Duodenal mucosa (tissue), 2 donors: ENCODE results near the gene TMEM243.

Experiments
- H3K27ac ChIP-seq: one replicate; pipeline ENCODE4 v1.7.0; 2013; ENCODE audit warnings: low read depth, low read length
- H3K27me3 ChIP-seq, 2 donors: one replicate each; pipeline ENCODE4 v1.7.0; 2013; ENCODE audit warnings: low read length in 2 of 2, control low read depth in 1 of 2; ENCODE audit not compliant: insufficient read depth in 2 of 2, control insufficient read depth in 1 of 2
- H3K36me3 ChIP-seq, 2 donors: one replicate each; pipeline ENCODE4 v1.7.0; 2013; ENCODE audit warnings: low read length in 2 of 2, control low read depth in 1 of 2; ENCODE audit not compliant: insufficient read depth in 2 of 2, control insufficient read depth in 1 of 2
- H3K4me1 ChIP-seq, 2 donors: one replicate each; pipeline ENCODE4 v1.7.0; 2013; ENCODE audit warnings: low read length in 2 of 2, control low read depth in 1 of 2; ENCODE audit not compliant: insufficient read depth in 2 of 2, control insufficient read depth in 1 of 2
- H3K4me3 ChIP-seq, 2 donors: one replicate each; pipeline ENCODE4 v1.7.0; 2013; ENCODE audit warnings: low read length in 2 of 2, low read depth in 1 of 2
- H3K9ac ChIP-seq, 2 donors: one replicate each; pipeline ENCODE4 v1.7.0; 2013; ENCODE audit warnings: low read length in 2 of 2, low read depth in 1 of 2
- H3K9me3 ChIP-seq, 2 donors: one replicate each; pipeline ENCODE4 v1.7.0; 2013; ENCODE audit warnings: low read length in 2 of 2, control low read depth in 1 of 2; ENCODE audit not compliant: control insufficient read depth in 1 of 2

TMEM243 gene

DNA sequence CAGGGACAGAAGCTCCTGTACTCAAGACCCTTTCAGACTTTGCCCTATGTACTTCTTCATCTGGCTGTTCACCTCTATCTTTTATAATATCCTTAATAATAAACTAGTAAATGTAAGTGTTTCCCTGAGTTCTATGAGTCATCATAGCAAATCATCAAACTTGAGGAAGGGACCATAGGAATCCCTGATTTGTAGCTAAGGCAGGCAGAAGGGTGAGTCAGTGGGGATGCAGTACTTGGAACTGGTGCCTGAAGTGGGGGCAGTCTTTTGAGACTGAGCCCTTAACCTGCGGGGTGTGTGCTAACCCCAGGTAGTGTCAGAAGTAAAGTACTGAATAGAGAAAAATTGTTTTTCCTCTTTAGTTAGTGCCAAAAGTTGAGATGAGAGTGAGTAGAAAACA lies 6.2 kb upstream of the TMEM243 start:
- H3K36me3 ChIP-seq, result no peaks in the 10 kb centered on the region
- H3K4me1 ChIP-seq, result peaks cover 6 to 7% of the 10 kb centered on the region in 2 donors
- H3K27me3 ChIP-seq, result peaks cover 0 to 5% of the 10 kb centered on the region in 2 donors
- H3K9ac ChIP-seq, result no peak overlapping the region
- H3K27ac ChIP-seq, result no peak overlapping the region
- H3K4me3 ChIP-seq, result no peak overlapping the region
- H3K9me3 ChIP-seq, result no peaks in the 10 kb centered on the region

DNA sequence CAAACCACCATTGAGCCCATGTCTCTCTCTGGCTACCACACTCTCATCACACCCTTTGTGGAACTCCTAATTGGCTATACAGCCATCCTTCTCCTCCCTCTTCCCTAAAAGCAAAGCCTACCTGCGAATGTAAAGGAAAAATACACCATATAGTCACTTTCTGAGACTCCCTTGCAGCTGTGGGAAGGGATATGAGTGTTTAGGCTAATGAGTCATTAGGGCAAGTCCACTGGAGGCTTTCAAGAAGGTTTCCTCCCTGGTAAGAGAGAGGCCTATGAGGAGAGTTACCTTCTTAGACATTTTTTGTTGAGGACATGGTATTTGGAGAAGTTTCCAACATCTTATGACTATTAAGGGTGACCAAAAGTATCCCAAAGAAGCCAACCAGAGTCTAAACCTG lies 4.1 kb upstream of the TMEM243 start:
- Histone ChIP-seq H3K4me1 (peaks cover 8 to 9% of the 10 kb centered on the region in 2 donors), H3K9me3 (no peaks in the 10 kb centered on the region), H3K4me3 (no peak overlapping the region), H3K27ac (no peak overlapping the region), H3K36me3 (no peaks in the 10 kb centered on the region), H3K9ac (no peak overlapping the region), H3K27me3 (peaks cover 0 to 5% of the 10 kb centered on the region in 2 donors)

DNA sequence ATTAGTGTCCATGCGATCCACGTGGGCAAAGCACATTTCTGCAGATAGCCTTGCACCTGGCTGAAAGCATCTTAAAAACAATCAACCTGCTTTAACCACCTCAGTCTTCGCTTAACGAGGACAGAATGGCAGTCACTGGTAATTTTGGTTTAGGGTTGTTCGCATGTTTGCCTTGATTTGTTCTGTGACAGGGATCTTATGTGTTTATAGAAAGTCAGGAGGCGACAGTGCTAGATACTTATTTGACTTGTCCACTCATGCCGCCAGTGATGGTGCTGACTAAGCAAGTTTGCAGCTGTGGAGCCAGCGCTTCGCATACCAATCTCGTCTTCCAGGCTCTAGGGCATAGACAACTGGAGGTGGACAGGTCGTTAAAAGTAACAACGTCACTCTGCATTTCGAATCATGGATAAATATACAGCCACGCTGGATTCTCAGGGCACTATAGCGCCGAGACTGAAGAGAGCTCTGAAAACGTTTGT lies 1.2 kb upstream of the TMEM243 start:
- peaks cover 21 to 29% of the 10 kb centered on the region in 2 donors for H3K4me1 ChIP-seq
- H3K9me3 ChIP-seq, result no peaks in the 10 kb centered on the region
- H3K9ac ChIP-seq, result peak overlapping the region; percentile 72 to 93
- peaks cover 0 to 3% of the 10 kb centered on the region in 2 donors for H3K36me3 ChIP-seq
- no peak overlapping the region for H3K27ac ChIP-seq
- H3K4me3 ChIP-seq, result peak overlapping the region; percentile 86 to 97
- peaks cover 0 to 5% of the 10 kb centered on the region in 2 donors for H3K27me3 ChIP-seq

DNA sequence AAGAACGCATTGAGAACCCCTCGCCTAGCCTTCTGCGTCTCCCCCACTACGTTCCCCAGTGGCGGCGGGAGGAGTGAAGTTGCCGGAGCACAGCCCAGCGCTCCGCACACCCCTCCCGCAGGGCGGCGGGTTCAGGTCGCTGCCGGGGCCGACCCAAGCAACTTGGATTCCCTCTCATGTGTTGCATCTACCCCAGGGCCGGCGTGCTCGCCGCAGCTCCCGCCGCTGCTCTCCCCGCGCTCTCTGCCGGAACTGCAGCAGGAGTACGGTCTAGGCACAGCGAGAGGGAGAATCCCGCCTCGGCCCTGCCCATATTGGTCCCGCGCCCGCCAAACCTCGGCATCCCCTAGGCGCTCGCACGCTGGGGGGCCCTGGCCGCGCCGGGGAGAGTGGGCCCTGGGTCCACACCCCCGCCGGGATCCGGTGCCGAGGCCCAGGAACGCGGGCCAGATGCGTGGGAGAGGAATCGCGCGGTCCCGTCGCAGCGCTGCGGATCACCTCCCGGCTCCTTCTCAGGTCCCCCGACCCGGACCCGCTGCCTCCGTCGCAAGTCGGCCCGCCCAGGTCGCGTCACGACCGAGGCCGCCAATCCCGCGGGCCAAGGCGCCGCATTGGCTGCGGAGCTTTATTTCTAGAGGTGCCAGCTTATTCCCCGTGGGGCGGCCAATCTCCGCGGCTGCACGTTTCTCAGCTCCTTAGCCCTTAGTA lies 648 bp upstream of the TMEM243 start:
- Histone ChIP-seq H3K9ac (peak overlapping the region; percentile 72 to 93), H3K9me3 (no peaks in the 10 kb centered on the region), H3K4me1 (peaks cover 21 to 29% of the 10 kb centered on the region in 2 donors), H3K27ac (peak overlapping the region; percentile 78), H3K4me3 (peak overlapping the region; percentile 86 to 97), H3K27me3 (peaks cover 0 to 5% of the 10 kb centered on the region in 2 donors), H3K36me3 (peaks cover 0 to 3% of the 10 kb centered on the region in 2 donors)

DNA sequence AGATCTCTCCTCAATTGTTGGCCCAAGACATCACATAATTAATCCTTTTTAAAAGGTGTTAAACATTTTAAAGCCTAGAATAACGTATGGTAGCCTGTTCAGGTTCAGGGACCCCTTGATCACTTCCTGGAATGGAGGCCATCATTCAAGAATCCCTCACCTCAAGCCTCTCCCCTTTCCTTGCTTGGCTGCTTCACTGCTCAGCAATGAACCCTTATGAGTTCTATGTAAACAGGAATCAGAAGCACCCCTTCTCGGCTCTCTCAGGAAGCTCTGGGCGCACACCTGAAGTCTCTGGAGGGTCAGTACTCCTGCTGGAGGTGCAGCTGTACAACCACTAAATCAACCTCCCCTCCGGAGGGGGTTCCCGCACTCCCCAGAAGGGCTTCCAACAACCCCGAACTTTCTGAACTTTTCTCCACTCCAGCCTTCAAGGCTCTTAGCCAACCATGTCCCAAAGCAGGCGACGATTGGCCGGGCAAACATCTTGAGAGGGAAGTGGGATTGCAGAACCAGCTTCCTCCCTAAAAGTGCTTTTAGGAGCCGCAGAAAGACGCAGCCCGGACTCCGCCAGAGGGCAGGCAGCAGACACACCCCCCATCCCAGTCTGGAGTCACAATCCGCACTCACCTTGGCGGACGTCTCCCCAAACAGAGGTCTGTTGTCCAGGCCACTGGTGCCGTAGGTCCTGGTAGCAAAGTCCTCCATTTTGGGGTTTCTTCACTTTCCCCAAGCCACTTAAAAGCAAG lies 562 bp downstream of the TMEM243 start:
- H3K4me1 ChIP-seq, result peaks cover 28 to 35% of the 10 kb centered on the region in 2 donors
- H3K27me3 ChIP-seq, result peaks cover 0 to 5% of the 10 kb centered on the region in 2 donors
- H3K9ac ChIP-seq, result peak overlapping the region; percentile 72 to 93
- peak overlapping the region; percentile 81 for H3K27ac ChIP-seq
- no peaks in the 10 kb centered on the region for H3K9me3 ChIP-seq
- H3K4me3 ChIP-seq, result peak overlapping the region; percentile 86 to 97
- H3K36me3 ChIP-seq, result peaks cover 0 to 3% of the 10 kb centered on the region in 2 donors

DNA sequence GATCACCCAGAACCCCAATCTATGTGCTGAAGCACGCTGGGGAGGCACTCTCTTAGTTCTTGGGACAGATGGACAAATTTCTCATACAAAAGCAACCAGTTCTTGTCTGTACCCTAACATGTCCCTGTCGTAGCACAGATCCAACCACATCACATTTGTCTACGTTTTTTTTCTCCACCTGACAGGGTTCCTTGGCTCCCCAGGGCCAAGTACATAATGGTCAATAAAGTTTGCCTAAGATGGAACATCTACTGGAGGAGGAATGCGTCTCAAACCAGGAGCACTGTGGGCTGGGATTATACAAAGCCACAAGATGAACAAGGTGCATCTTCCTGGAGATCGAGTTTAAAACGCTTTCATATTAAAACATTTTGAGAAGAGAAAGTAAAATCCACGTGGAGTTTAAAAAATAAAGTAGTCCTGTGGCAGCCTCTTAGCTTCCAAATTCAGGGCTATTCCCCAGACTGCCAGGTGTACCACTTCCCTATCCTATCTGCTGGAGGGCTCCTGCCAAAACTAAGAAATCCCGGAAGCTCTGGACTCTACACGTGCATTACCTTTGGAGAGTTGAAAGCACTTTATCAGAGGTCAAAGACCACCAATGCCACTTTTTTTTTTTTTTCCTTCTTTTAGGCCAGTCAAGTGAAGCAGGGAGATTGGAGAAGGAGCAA lies 1.4 kb downstream of the TMEM243 start:
- peak overlapping the region; percentile 86 to 97 for H3K4me3 ChIP-seq
- peak overlapping the region; percentile 72 to 93 for H3K9ac ChIP-seq
- H3K9me3 ChIP-seq, result no peaks in the 10 kb centered on the region
- peaks cover 0 to 3% of the 10 kb centered on the region in 2 donors for H3K36me3 ChIP-seq
- H3K27ac ChIP-seq, result no peak overlapping the region
- peaks cover 0 to 5% of the 10 kb centered on the region in 2 donors for H3K27me3 ChIP-seq
- peaks cover 32 to 42% of the 10 kb centered on the region in 2 donors for H3K4me1 ChIP-seq

DNA sequence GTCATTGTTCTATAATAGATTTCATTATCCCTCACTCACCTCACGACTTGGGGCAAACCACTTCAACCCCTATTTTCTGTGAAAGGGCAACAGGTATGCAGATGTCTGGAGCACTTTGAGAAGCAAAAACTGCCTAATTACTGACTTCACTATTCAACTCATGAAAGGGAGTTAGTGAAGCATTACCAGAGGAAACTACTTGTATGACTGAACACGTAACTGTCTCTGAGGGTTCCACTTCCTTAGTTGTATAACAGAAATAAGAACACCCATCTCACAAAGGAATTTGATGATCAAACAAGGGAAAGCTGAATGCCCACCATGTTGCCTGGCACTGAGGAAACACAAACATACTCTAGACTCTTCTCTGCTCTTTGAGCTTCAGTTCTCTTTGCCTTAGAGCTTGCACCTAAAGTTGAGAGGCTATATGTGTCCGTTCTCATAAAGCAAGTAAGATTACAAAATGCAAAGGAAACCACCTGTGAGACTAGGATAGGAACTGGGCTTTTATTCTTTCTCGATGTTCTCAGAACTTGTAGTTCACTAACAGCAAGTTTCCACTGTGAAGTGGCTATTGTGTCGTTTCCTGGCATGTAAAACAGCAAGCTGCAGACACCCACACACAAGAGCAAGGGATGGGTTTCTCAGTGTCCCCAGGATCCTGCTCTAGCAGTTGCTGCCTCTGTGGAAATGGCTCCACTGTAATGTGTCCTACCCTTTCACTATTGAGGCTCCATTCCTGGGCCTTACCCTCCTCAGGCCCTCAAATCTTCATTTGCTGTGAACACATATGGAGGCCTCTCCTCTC lies 2.6 kb downstream of the TMEM243 start:
- H3K4me1 ChIP-seq, result peaks cover 38 to 53% of the 10 kb centered on the region in 2 donors
- peaks cover 0 to 3% of the 10 kb centered on the region in 2 donors for H3K36me3 ChIP-seq
- H3K4me3 ChIP-seq, result peak overlapping the region; percentile 40 to 86
- H3K27ac ChIP-seq, result peak overlapping the region; percentile 39
- no peak overlapping the region for H3K9ac ChIP-seq
- no peaks in the 10 kb centered on the region for H3K27me3 ChIP-seq
- H3K9me3 ChIP-seq, result no peaks in the 10 kb centered on the region

DNA sequence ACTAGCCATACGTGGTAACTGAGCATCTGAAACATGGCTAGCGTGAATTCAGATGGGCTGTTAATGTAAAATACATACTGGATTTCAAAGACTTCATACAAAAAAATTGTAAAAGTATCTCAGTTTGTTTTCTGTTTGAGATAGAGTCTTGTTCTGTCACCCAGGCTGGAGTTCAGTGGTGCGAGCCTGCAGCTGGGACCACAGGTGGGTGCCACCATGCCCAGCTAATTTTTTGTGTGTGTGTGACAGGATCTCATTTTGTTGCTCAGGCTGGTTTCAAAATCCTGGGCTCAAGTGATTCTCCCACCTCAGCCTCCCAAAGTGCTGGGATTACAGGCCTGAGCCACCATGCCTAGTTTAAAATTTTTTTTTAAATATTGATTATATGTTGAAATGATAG lies 4.5 kb downstream of the TMEM243 start:
- Histone ChIP-seq H3K27ac (no peak overlapping the region), H3K36me3 (peaks cover 0 to 7% of the 10 kb centered on the region in 2 donors), H3K9ac (no peak overlapping the region), H3K27me3 (no peaks in the 10 kb centered on the region), H3K9me3 (no peaks in the 10 kb centered on the region), H3K4me1 (peaks cover 38 to 45% of the 10 kb centered on the region in 2 donors), H3K4me3 (no peak overlapping the region)

DNA sequence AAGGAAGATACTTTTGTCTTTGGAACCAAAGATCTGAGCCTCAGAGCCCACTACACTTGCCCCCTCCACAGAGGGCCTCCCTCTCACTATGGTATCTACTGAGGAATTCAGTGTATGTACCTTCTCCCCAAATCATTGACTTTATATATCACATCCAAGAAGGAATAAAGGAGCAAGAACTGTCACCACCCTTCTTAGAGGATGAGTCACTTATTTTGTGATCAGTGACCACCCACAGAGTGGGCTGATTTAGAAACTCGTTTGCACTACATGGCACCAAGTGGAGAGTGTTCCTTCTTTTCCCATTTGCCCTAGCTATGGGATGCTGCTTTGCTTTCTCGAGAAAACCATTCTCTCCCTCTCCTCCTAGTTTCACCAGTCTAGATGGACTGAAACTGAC lies 5.7 kb downstream of the TMEM243 start:
- no peak overlapping the region for H3K9ac ChIP-seq

More for the DNA sequence above, 5.7 kb downstream of the TMEM243 start:
- no peak overlapping the region for H3K27ac ChIP-seq
- no peaks in the 10 kb centered on the region for H3K27me3 ChIP-seq
- H3K4me3 ChIP-seq, result no peak overlapping the region
- no peaks in the 10 kb centered on the region for H3K9me3 ChIP-seq
- peaks cover 0 to 7% of the 10 kb centered on the region in 2 donors for H3K36me3 ChIP-seq
- H3K4me1 ChIP-seq, result peaks cover 38 to 45% of the 10 kb centered on the region in 2 donors
